Activated naive CD4-positive, alpha-beta T cell treated with anti-CD3 and anti-CD28 coated beads, Interleukin-2, amount 50 U/mL, for 16 hours (primary cell): Measurements from ENCODE around the gene PPP6R3.

Source experiments
- DNase-seq: peaks from one replicate; pipeline ENCODE4 v3.0.0-alpha.2; 2020

PPP6R3 gene

GRCh38 chr11:68654978-68655377 is 194.4 kb downstream of the PPP6R3 start:
- DNase-seq: no peak

- no peak for DNase-seq
Measured at GRCh38 chr11:68655406-68655805, 194.9 kb downstream of the PPP6R3 start.

GRCh38 chr11:68655806-68656205 is 195.3 kb downstream of the PPP6R3 start:
- no peak for DNase-seq

- no peak for DNase-seq
Measured at GRCh38 chr11:68657021-68657780, 196.6 kb downstream of the PPP6R3 start.

- DNase-seq: no peak
Measured at GRCh38 chr11:68658097-68658496, 197.5 kb downstream of the PPP6R3 start.

GRCh38 chr11:68658661-68659060 is 198.1 kb downstream of the PPP6R3 start:
- no peak for DNase-seq

GRCh38 chr11:68659158-68659921 is 198.8 kb downstream of the PPP6R3 start:
- DNase-seq: no peak

- DNase-seq: no peak
Measured at GRCh38 chr11:68660066-68660810, 199.7 kb downstream of the PPP6R3 start.

GRCh38 chr11:68661014-68661413 is 200.5 kb downstream of the PPP6R3 start:
- no peak for DNase-seq

- no peak for DNase-seq
Measured at GRCh38 chr11:68661697-68662603, 201.4 kb downstream of the PPP6R3 start.

GRCh38 chr11:68663482-68664010 is 203.0 kb downstream of the PPP6R3 start:
- DNase-seq: no peak

- no peak for DNase-seq
Measured at GRCh38 chr11:68664141-68664540, 203.6 kb downstream of the PPP6R3 start.

GRCh38 chr11:68664906-68665305 is 204.4 kb downstream of the PPP6R3 start:
- DNase-seq: no peak
